Endothelial cell of umbilical vein (primary cell): ENCODE results near the gene TSSK6. TPM values are rescaled to one million over a fixed set of nuclear protein-coding genes. Genes with fewer than 3 reads are reported as not detected.

ENCODE experiments used
- BruUV-seq: library from RNA; stranded (reverse); fragments of 400-500 nt; replicated peaks from 2 replicates; lab custom pipeline; 2021; lab: Mats Ljungman, UMichigan
- CTCF ChIA-PET: fragments of 300-600, 350-600 bp; sonication (Branson Sonifier 250); formaldehyde crosslinking; loops from one replicate; lab custom pipeline; 2021; ENCODE audit warnings: antibody characterized with exemption, inconsistent platforms; lab: Charles Lee
- POLR2A ChIA-PET: fragments of 300-600, 350-600 bp; sonication (Branson Sonifier 250); formaldehyde crosslinking; loops from one replicate; lab custom pipeline; 2021; ENCODE audit warnings: antibody characterized with exemption, inconsistent platforms; lab: Charles Lee
- DNase-seq: peaks from one replicate; pipeline ENCODE4 v3.0.0-alpha.2; 2011; ENCODE audit warnings: low read depth, low spot score
- FAIRE-seq: peaks from 2 replicates; lab custom pipeline; 2011; peaks lifted over from hg19 to GRCh38; lab: Jason Lieb, UNC
- H2AFZ ChIP-seq: 2 replicates; pipeline ENCODE4 v1.6.0; 2012; ENCODE audit warnings: low read depth, low read length, control low read depth, inconsistent platforms
- H3K27ac ChIP-seq: 2 replicates; pipeline ENCODE4 v1.5.1; 2011; ENCODE audit warnings: low read depth, mild to moderate bottlenecking, control low read depth, low read length, moderate library complexity; ENCODE audit not compliant: insufficient read depth
- H3K27me3 ChIP-seq, 2 experiments: 2 replicates each; pipeline versions ENCODE4 v1.6.0 to v1.6.1; 2011; ENCODE audit warnings: low read length in 2 of 2, mixed read lengths in 1 of 2; ENCODE audit not compliant: control insufficient read depth in 2 of 2, insufficient read depth in 2 of 2
- H3K36me3 ChIP-seq, 2 experiments: 2 replicates in 1 of 2; 3 replicates in 1 of 2; pipeline ENCODE4 v1.5.1; 2011; ENCODE audit warnings: low read length in 2 of 2, mild to moderate bottlenecking in 1 of 2, moderate library complexity in 1 of 2; ENCODE audit not compliant: control insufficient read depth in 2 of 2, insufficient read depth in 2 of 2; ENCODE audit errors: extremely low read depth in 1 of 2
- H3K4me1 ChIP-seq: 3 replicates; pipeline ENCODE4 v1.5.1; 2011; ENCODE audit warnings: mild to moderate bottlenecking, low read length; ENCODE audit not compliant: control insufficient read depth, insufficient read depth; ENCODE audit errors: extremely low read depth
- H3K4me2 ChIP-seq: 2 replicates; pipeline ENCODE4 v1.6.1; 2011; ENCODE audit warnings: low read length, control low read depth, mixed read lengths; ENCODE audit not compliant: insufficient read depth
- H3K4me3 ChIP-seq, 3 experiments: fragments of 200-600 bp in 1 of 3; sonication (generic), shearing (Covaris generic) in 1 of 3; replicated peaks in 1 of 3; 2 replicates each; pipeline ENCODE4 v1.5.1; 2011 to 2016; ENCODE audit warnings: control low read depth in 3 of 3, low read length in 3 of 3, mild to moderate bottlenecking in 2 of 3, inconsistent platforms in 1 of 3, low read depth in 1 of 3, moderate library complexity in 1 of 3; ENCODE audit not compliant: insufficient read depth in 1 of 3
- H3K79me2 ChIP-seq: 2 replicates; pipeline ENCODE4 v1.6.0; 2012; ENCODE audit warnings: low read length, inconsistent platforms; ENCODE audit not compliant: control insufficient read depth, insufficient read depth
- H3K9ac ChIP-seq: replicated peaks from 2 replicates; pipeline ENCODE3; 2011; ENCODE audit warnings: low read length, control low read depth; ENCODE audit not compliant: insufficient read depth; ENCODE audit errors: extremely low read depth
- H3K9me1 ChIP-seq: replicated peaks from 3 replicates; pipeline ENCODE4 v1.6.0; 2011; ENCODE audit warnings: mild to moderate bottlenecking, low read length; ENCODE audit not compliant: control insufficient read depth, insufficient read depth; ENCODE audit errors: extremely low read depth
- H3K9me3 ChIP-seq: replicated peaks from 2 replicates; pipeline ENCODE4 v1.5.1; 2012; ENCODE audit warnings: low read length, inconsistent platforms; ENCODE audit not compliant: control insufficient read depth, insufficient read depth
- H4K20me1 ChIP-seq: replicated peaks from 2 replicates; pipeline ENCODE3; 2011; ENCODE audit warnings: mild to moderate bottlenecking, low read length; ENCODE audit not compliant: control insufficient read depth, insufficient read depth; ENCODE audit errors: extremely low read depth
- CTCF ChIP-seq, 2 donors: IDR thresholded peaks; 1 replicate in 1 of 2; 2 replicates in 1 of 2; pipeline ENCODE4 v1.5.1; 2011; ENCODE audit warnings: low read length in 2 of 2, mild to moderate bottlenecking in 2 of 2, moderate library complexity in 2 of 2, control low read depth in 1 of 2, inconsistent platforms in 1 of 2, low read depth in 1 of 2; ENCODE audit not compliant: insufficient read depth in 1 of 2; ENCODE audit errors: extremely low read depth in 1 of 2
- EZH2 ChIP-seq: IDR thresholded peaks from 2 replicates; pipeline ENCODE4 v1.6.1; 2012; ENCODE audit warnings: borderline replicate concordance, low read depth, mild to moderate bottlenecking, moderate library complexity, low read length, inconsistent platforms; ENCODE audit not compliant: severe bottlenecking
- FOS ChIP-seq: IDR thresholded peaks from 2 replicates; pipeline ENCODE4 v1.6.1; 2011; ENCODE audit warnings: mild to moderate bottlenecking, low read length, moderate library complexity, borderline replicate concordance; ENCODE audit not compliant: insufficient read depth
- GATA2 ChIP-seq: IDR thresholded peaks from 2 replicates; pipeline ENCODE4 v1.7.0; 2011; ENCODE audit warnings: low read depth, mild to moderate bottlenecking, moderate library complexity, mixed read lengths, low read length; ENCODE audit not compliant: insufficient read length, insufficient read depth
- JUN ChIP-seq: IDR thresholded peaks from 2 replicates; pipeline ENCODE4 v1.6.1; 2011; ENCODE audit warnings: borderline replicate concordance, low read depth; ENCODE audit not compliant: insufficient read length, insufficient read depth
- MAX ChIP-seq: IDR thresholded peaks from 2 replicates; pipeline ENCODE4 v1.6.1; 2011; ENCODE audit not compliant: insufficient read depth, insufficient read length
- MYC ChIP-seq: IDR thresholded peaks from one replicate; pipeline ENCODE4 v1.6.1; 2011; ENCODE audit warnings: mild to moderate bottlenecking, low read depth, low read length
- POLR2A ChIP-seq: IDR thresholded peaks from 2 replicates; pipeline ENCODE4 v1.6.1; 2012; ENCODE audit warnings: low read depth, mild to moderate bottlenecking, control low read depth, low read length
- POLR2AphosphoS5 ChIP-seq: IDR thresholded peaks from 2 replicates; pipeline ENCODE4 v1.6.1; 2012; ENCODE audit warnings: low read depth, mild to moderate bottlenecking, control low read depth, low read length, moderate library complexity; ENCODE audit not compliant: insufficient read depth
- dilution Hi-C: fragments of 300-500 bp; cut with MboI; formaldehyde crosslinking; loops from one replicate; pipeline ENCODE4 v1.15.0; 2019; ENCODE audit warnings: low sequenced_read_pairs; ENCODE audit not compliant: extremely low pct_ligation_motif_present
- intact Hi-C: fragments of 100-400 bp; cut with micrococcal nuclease; formaldehyde crosslinking; loops from one replicate; pipeline ENCODE4 v1.10.0; 2022
- polyA plus RNA-seq, 4 experiments: library from polyadenylated mRNA; depleted of rRNA in 3 of 4; stranded (reverse) in 3 of 4; unstranded in 1 of 4; fragments of >200 nt; gene quantifications; 2 replicates each; pipeline versions ENCODE4 v1.2.1 to v1.2.3, GENCODE V29; 2011 to 2012; ENCODE audit warnings: missing spikeins in 1 of 4
- total RNA-seq: library from RNA; stranded (reverse); gene quantifications from 2 replicates; pipeline ENCODE4 v1.2.3, GENCODE V29; 2021

Gene TSSK6
- total and polyA plus RNA-seq, 2 donors (not counting 3 experiments of a cell fraction or from before 2014, with no cell fraction given), result 0.76 to 0.82 TPM

- Histone ChIP-seq H3K9ac (no peak overlapping the region), H3K9me3 (no peaks in the 10 kb centered on the region), H3K4me3 (no peak overlapping the region), H3K27ac (no peak overlapping the region), H3K4me2 (no peak overlapping the region), H3K4me1 (no peaks in the 10 kb centered on the region), H4K20me1 (no peaks in the 10 kb centered on the region), H3K36me3 (no peaks in the 10 kb centered on the region), H2AFZ (no peak overlapping the region), H3K9me1 (no peaks in the 10 kb centered on the region), H3K27me3 (peaks cover 16 to 18% of the 10 kb centered on the region in 2 experiments), H3K79me2 (no peaks in the 10 kb centered on the region)
- FAIRE-seq, result no peak
- ChIA-PET POLR2A (no interaction called here), CTCF (interaction anchor here (3.2 kb wide), 1 partner anchor 10 kb away, joined by 12 read pairs; no protein-coding TSS in a partner anchor)
- dilution Hi-C loops, result no loop called here
- intact Hi-C loops, result no loop called here
- BruUV-seq, result no TSS peak
- no peak for DNase-seq
- TF ChIP-seq GATA2 (no peak), POLR2A (no peak), MYC (no peak), EZH2 (no peak), CTCF (IDR thresholded peaks at IDR 0.05; ENCODE audit: extremely low read depth in 1 of 2, insufficient read depth in 1 of 2, low read depth in 1 of 2, low read length in 2 of 2) (no peak), JUN (no peak), FOS (no peak), MAX (no peak), POLR2AphosphoS5 (no peak)
Measured at GRCh38 chr19:19543640-19544039, 28.3 kb upstream of the TSSK6 start.
